ENCODE results near the gene MUCL3. TPM values are rescaled to one million over a fixed set of nuclear protein-coding genes. Genes with fewer than 3 reads are reported as not detected.
"Not testable (repeated sequence)": the region's sequence is repeated elsewhere in the genome, so short reads cannot be mapped to it uniquely, and the experiment has no call there.

Gene MUCL3
- total RNA-seq, 1 donor = not detected

DNA sequence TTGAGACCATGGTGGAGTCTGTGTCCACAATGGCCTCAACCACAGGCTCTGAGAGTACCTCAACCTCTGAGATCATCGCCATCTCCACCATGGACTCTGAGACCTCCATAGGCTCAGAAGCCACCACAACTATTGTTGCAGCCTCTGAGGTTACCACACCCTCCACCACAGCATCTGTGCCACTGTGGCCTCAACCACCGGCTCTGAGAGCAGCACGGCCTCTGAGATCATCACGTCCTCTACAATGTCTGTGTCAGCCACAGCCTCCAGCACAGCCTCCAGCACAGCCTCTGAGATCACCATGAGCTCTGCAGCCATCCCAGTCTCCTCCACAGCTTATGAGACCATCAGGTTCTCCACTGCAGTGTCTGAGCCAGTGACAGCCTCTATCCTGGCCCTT lies 23.3 kb downstream of the MUCL3 start:
- no peak for DNase-seq (ENCODE audit: low read depth)
- H3K4me3 ChIP-seq (ENCODE audit: low read depth, low read length) = no peak overlapping the region
- TF ChIP-seq, protein P1, sequence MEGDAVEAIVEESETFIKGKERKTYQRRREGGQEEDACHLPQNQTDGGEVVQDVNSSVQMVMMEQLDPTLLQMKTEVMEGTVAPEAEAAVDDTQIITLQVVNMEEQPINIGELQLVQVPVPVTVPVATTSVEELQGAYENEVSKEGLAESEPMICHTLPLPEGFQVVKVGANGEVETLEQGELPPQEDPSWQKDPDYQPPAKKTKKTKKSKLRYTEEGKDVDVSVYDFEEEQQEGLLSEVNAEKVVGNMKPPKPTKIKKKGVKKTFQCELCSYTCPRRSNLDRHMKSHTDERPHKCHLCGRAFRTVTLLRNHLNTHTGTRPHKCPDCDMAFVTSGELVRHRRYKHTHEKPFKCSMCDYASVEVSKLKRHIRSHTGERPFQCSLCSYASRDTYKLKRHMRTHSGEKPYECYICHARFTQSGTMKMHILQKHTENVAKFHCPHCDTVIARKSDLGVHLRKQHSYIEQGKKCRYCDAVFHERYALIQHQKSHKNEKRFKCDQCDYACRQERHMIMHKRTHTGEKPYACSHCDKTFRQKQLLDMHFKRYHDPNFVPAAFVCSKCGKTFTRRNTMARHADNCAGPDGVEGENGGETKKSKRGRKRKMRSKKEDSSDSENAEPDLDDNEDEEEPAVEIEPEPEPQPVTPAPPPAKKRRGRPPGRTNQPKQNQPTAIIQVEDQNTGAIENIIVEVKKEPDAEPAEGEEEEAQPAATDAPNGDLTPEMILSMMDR (IDR thresholded peaks at IDR 0.05; ENCODE audit: insufficient read depth, low read depth, low read length) = no peak

- TF ChIP-seq, protein P1 (IDR thresholded peaks at IDR 0.05; ENCODE audit: insufficient read depth, low read depth, low read length) = no peak
- H3K4me3 ChIP-seq (ENCODE audit: low read depth, low read length) = no peak overlapping the region
- DNase-seq (ENCODE audit: low read depth) = no peak
Measured at GRCh38 chr6:30965140-30965601, 24.4 kb downstream of the MUCL3 start.

DNA sequence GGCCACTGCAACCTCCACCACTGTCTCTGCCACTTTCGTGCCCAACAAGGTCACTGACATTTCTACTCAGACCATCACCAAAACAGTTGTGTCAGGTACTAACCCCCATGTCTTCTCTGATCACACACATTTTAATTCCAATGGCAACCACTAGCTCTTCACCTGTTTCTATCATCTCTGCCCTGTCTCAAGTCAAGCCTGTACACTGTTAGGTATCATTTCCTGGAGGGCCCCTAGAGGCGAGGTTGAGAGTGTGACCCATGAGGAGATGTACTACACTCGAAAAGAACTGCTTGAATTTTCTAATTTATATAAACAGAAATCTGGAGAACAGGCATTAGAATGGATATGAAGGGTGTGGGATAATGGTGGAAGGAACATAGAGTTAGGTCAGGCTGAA lies 25.4 kb downstream of the MUCL3 start:
- H3K4me3 ChIP-seq (ENCODE audit: low read depth, low read length) = no peak overlapping the region
- TF ChIP-seq, protein P1 (IDR thresholded peaks at IDR 0.05; ENCODE audit: insufficient read depth, low read depth, low read length) = no peak
- no peak for DNase-seq (ENCODE audit: low read depth)

DNA sequence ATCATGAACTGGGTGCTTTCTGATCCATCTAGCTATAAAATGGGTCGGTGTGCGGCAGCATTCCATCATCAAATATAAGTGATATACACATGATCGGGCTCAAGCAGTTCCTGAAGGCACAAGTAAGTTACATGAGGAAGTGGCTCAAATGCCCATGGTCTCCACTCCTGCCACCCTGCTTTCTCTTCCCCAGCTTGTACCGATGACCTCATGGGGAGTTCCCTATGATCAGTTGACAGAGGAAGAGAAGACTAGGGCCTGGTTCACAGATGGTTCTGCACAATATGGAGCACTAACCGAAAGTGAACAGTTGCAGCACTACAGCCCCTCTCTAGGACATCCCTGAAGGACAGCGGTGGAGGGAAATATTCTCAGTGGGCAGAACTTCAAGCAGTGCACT lies 28.4 kb downstream of the MUCL3 start:
- DNase-seq (ENCODE audit: low read depth); H3K4me3 ChIP-seq (ENCODE audit: low read depth, low read length): not testable (repeated sequence)

GRCh38 chr6:30970946-30971345 lies 30.2 kb downstream of the MUCL3 start:
- TF ChIP-seq, protein P1 (IDR thresholded peaks at IDR 0.05; ENCODE audit: insufficient read depth, low read depth, low read length) = no peak
- H3K4me3 ChIP-seq (ENCODE audit: low read depth, low read length) = no peak overlapping the region
- DNase-seq (ENCODE audit: low read depth) = no peak

DNA sequence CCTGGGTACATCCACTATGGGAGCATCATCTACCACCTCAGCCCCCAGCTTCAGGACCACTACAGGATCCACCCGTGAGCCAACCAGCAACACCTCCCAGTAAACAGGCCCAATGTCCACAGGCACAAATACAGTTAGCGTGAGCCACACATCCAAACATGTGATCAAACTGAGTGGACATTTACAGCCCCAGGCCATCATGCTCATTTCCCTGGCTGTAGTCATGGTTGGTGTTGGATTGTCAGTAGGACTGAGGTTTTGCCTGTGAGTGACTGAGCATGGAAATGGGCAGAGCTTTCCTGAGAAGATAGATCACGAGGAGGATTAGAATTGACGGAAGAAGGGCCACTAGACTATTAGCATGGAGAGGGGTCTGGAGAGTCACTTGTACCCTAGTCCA lies 32.0 kb downstream of the MUCL3 start:
- TF ChIP-seq, protein P1 (IDR thresholded peaks at IDR 0.05; ENCODE audit: insufficient read depth, low read depth, low read length) = no peak
- H3K4me3 ChIP-seq (ENCODE audit: low read depth, low read length) = no peak overlapping the region
- DNase-seq (ENCODE audit: low read depth) = no peak

- TF ChIP-seq, protein P1 (IDR thresholded peaks at IDR 0.05; ENCODE audit: insufficient read depth, low read depth, low read length) = no peak
- DNase-seq (ENCODE audit: low read depth) = no peak
- H3K4me3 ChIP-seq (ENCODE audit: low read depth, low read length) = no peak overlapping the region
Measured at GRCh38 chr6:30974490-30975252, 33.9 kb downstream of the MUCL3 start.

Data from fibroblast of villous mesenchyme (primary cell).